ENCODE results near the gene ZNF530. TPM values are rescaled to one million over a fixed set of nuclear protein-coding genes. Genes with fewer than 3 reads are reported as not detected.

The ZNF530 gene
- 4.3 to 5.7 TPM (median 4.9 TPM) in 5 replicates for total RNA-seq (2022; extraction: Qiagen RNA extraction)

DNA sequence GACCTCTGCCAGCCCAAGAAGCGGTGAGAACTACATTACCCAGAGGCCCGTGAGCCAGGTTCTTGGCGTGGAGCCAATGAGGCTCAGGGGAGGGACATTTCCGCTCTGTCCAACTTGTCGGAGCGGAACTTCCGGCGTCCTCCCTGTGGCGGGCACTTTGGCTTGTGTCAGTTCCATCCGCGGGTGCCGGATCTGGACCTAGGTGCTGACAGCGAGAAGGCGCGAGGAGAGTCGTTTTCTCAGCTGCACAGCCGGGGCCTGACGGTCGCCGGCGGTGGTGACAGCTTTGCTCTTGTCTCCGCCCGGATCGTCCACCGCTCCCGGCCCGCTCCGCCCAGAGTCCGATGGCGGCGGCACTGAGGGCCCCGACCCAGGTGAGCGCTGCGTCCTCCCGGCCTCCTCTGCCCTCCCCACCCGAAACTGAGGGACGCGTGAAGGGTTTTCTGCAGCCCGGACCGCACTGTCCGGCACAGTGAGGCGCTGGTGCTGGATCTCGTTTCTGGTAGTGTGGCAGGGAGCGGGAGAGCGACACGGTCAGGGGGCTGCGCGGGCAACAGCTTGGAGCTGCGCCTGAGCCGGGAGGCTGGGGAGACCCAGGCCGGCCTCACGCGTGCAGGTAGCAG is at the start of gene ZNF530:
ZNF530 (plus strand) TSS at position 125 of the 623 bp plus-strand sequence. CDS start 4,461 bp downstream, outside the sequence.

DNA sequence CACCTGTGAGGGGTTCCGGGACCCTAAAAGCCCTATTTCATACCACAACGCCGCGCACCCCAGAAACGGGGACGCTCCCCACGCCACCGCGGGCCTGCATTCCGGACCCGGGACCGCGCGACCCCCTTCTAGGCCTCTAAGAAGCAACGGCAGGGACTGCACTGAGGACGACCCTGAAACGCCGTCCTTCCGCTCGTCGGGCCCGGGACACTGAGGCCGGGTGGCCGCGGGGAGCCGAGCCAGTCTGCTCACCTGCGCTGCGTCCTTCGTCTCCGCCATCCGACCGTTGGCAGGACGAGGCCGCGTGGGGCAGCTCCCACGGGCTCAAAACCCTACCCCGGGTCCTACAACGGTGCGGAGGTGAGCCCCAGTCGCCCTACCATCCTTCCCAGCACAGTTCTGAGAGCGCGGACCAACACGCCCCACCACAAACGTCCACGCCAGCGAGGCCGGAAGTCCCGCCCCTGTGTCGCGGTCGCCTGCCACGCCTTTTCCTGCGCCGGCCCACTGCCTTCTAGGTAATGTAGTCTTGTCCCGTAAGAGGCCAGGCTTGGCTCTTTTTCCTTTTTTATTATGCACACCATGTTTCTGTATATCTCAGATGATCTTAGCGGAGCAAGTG is 40.2 kb upstream of the ZNF530 start, which contains the start of gene ZNF550:
ZNF550 (minus strand) TSS at position 460 of the 622 bp plus-strand sequence; CDS start at position 279, 181 bp downstream.

DNA sequence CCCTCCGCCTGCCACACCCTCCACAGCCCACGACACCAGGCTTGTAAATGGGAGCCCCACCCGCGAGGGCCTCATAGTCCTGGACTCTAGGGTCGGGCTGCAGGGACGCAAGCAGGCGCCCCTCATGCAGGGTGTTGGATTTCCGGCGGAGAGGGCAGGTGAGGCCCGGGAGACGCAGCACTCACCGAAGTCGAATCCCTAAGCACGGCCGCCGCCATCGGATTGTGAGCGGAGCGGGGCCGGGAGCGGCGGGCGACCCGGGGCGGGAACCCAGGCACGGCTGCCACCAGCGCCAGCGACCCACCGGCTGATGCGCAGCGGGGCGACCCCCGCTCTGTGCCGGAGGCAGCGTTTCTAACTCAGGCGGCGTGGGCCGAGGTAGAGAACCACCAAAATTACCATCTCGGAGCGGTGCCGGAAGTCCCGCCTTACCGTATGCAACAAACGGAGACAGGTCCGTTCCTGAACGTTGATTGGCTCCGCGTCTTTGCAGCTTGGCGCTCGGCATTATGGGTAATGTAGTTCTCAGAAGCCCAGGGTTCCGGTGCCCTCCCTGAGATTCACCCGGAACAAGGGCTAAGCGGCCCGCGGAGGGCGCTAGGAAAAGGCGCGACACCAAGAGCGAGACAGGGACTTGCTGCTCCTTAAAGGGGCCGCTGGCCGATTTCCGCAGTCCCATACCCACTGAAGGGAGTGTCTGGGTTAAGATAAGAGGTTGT is 21.0 kb upstream of the ZNF530 start, which contains the start of gene ZNF416:
ZNF416 (minus strand) TSS at position 425 of the 719 bp plus-strand sequence; CDS start at position 218, 207 bp downstream.

DNA sequence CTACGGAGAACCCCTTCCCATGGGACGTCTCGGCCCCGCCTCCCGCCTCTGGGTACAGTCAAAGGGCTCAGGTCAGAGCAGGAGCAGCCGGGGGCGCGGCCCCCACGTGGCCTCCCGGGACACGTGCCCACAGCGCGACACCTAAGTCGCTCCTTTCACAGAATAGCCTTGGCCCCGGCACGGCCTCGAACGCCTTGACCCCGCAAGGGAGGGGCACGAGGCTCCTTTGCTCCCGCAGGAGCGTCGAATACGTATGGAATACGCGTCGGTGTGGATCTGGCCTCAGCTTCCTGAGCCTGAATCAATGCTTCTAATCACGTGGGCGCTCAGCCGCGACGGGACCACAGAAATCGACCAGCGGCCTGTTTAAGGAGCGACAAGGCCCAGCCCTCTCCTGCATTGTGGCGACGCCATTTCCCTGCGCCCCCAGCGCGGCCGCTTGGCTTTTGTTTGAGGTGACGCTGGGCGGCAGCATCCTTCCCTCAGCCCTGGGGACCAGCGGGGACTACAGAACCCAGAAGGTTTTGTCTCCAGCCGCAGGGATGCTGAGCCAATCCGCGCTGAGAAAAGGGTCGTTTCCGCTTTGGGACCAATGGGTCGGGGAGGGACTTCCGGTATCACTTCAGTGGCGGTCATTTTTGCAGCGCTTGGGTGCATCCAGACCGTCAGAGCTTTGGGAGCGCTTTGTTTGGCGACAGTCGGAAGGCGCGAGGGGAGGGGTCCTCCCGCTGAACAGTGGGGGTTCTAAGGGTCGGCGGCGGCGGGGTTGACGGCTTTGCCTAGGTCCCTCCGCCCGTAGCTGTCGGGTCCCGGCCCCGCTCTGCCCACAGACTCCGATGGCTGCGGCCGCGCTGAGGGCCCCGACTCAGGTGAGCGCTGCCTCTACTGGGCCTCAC is 15.9 kb upstream of the ZNF530 start, which contains the start of gene ZIK1:
ZIK1 (plus strand) TSS at position 625 of the 896 bp plus-strand sequence; CDS start at position 837, 212 bp downstream.

DNA sequence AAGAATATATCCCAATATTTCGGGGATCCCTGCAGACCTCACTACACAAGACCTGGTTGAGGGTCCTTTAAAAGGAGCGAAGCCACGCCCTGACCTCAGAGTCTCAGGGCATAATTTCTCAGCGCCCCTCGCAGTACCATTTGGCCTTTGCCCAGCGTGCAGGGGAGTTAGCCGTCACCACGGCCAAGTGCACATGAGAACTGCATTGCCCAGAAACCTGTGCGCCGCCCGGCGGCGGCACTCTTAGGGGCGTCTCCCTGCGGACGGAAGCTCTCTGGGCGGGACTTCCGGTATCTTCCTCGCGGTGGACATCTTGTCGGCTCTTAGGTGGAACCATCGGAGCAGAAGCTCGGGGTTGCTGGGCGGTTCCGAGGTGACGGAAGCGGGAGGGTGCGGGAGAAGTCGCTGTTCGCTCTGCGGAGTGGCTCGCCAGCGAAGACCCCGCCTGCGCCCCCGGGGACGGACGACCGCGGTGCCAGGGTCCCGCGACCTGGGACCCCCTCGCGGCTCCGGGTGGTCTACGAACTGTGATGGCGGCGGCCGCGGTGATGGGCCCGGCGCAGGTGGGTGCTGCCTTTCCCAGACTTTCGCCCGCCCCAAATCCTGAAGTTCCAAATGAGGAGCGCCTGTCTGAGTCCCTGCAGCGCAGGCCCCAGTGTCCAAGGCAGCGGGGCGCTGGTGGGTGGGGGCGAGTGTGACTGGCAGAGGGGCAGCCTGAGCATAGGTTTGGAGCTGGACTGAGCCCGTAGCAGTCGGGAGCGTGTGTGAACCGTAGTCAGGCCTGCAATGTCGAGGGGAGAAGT is 14.5 kb downstream of the ZNF530 start, which contains the start of gene ZNF134:
ZNF134 (plus strand) TSS at position 302 of the 803 bp plus-strand sequence. CDS start 5,227 bp downstream, outside the sequence.

DNA sequence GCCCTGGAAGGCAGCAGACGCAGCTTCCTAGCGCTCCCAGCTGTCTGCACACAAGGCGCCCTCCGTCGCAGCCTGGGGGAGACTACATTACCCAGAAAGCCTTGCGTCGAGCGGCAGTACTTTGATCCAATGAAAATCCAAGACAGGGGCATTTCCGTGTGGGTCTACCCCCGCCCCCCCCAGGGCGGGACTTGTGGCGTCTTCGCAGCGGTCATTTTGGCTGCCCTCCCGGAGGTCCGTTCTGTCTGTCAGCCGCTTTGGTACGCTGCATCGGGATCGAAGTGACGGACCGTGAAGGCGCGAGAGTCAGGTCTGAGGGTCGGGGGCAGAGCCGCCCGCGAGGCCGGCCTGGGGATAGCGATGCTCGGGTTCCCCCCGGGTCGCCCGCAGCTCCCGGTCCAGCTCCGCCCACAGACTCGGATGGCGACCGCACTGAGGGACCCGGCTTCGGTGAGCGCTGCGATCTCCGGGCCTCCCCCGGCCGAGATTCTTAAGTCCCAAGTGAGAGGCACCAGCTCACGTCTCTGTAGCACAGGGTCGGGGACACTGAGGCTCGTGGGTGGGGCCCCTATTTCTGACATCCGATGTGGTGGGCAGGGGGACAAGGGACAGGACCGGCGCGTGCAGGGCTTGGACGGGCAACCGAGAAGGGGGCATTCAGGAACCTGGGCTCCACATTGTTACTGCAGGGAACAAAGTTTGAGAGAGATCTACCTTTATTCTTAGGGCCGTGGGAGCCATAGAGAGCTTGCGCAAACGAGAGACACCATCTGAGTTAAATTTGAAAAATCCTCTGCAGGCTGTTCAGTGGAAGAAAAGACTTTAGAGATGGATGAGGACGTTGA is 33.5 kb downstream of the ZNF530 start, which contains the start of gene ZNF211:
ZNF211 (plus strand) TSS at position 182 of the 845 bp plus-strand sequence; CDS start at position 361, 179 bp downstream.

Other genes with a start within 250 kb of the ZNF530 start
- gene ZNF304, start 248.6 kb upstream of the ZNF530 start, total RNA-seq (2022; extraction: Qiagen RNA extraction): 1.9 to 2.4 TPM (median 2.1 TPM) in 5 replicates
- 14.9 to 16.4 TPM (median 15.4 TPM) in 5 replicates for gene TRAPPC2B, start 236.3 kb upstream of the ZNF530 start, total RNA-seq (2022; extraction: Qiagen RNA extraction)
- 1.1 to 1.9 TPM (median 1.6 TPM) in 5 replicates for gene ZNF547, start 236.3 kb upstream of the ZNF530 start, total RNA-seq (2022; extraction: Qiagen RNA extraction)
- 3.5 to 4.4 TPM (median 4.1 TPM) in 5 replicates for gene ZNF548, start 210.0 kb upstream of the ZNF530 start, total RNA-seq (2022; extraction: Qiagen RNA extraction)
- gene ZNF17, start 188.7 kb upstream of the ZNF530 start, total RNA-seq (2022; extraction: Qiagen RNA extraction): 3.9 to 6.7 TPM (median 5.0 TPM) in 5 replicates
- 13.7 to 16.8 TPM (median 16.0 TPM) in 5 replicates for gene ZNF749, start 164.6 kb upstream of the ZNF530 start, total RNA-seq (2022; extraction: Qiagen RNA extraction)
- 0.05 to 0.07 TPM (median 0.07 TPM) in 4 of 5 replicates, not detected in the other for gene VN1R1, start 142.7 kb upstream of the ZNF530 start, total RNA-seq (2022; extraction: Qiagen RNA extraction)
- gene ZNF772, start 122.3 kb upstream of the ZNF530 start, total RNA-seq (2022; extraction: Qiagen RNA extraction): 0.90 to 1.7 TPM (median 1.4 TPM) in 5 replicates
- gene ZNF419, start 112.1 kb upstream of the ZNF530 start, total RNA-seq (2022; extraction: Qiagen RNA extraction): 5.6 to 8.0 TPM (median 6.6 TPM) in 5 replicates
- gene ZNF773, start 99.9 kb upstream of the ZNF530 start, total RNA-seq (2022; extraction: Qiagen RNA extraction): 3.9 to 6.3 TPM (median 4.6 TPM) in 5 replicates
- gene ZNF549, start 72.5 kb upstream of the ZNF530 start, total RNA-seq (2022; extraction: Qiagen RNA extraction): 1.5 to 1.9 TPM (median 1.7 TPM) in 5 replicates
- gene ZNF550, start 40.0 kb upstream of the ZNF530 start, total RNA-seq (2022; extraction: Qiagen RNA extraction): 2.8 to 4.1 TPM (median 3.8 TPM) in 5 replicates
- gene ZNF416, start 21.0 kb upstream of the ZNF530 start, total RNA-seq (2022; extraction: Qiagen RNA extraction): 3.5 to 4.3 TPM (median 4.3 TPM) in 5 replicates
- gene ZIK1, start 15.7 kb upstream of the ZNF530 start, total RNA-seq (2022; extraction: Qiagen RNA extraction): not detected in 5 replicates
- gene ZNF134, start 14.4 kb downstream of the ZNF530 start, total RNA-seq (2022; extraction: Qiagen RNA extraction): 6.9 to 10.2 TPM (median 8.7 TPM) in 5 replicates
- 5.4 to 6.8 TPM (median 5.9 TPM) in 5 replicates for gene ZNF211, start 33.3 kb downstream of the ZNF530 start, total RNA-seq (2022; extraction: Qiagen RNA extraction)
- not detected in 5 replicates for gene ZSCAN4, start 69.0 kb downstream of the ZNF530 start, total RNA-seq (2022; extraction: Qiagen RNA extraction)
- gene ZNF551, start 82.1 kb downstream of the ZNF530 start, total RNA-seq (2022; extraction: Qiagen RNA extraction): 4.6 to 5.8 TPM (median 5.1 TPM) in 5 replicates
- gene ZNF154, start 109.3 kb downstream of the ZNF530 start, total RNA-seq (2022; extraction: Qiagen RNA extraction): not detected in 5 replicates
- gene ZNF671, start 127.7 kb downstream of the ZNF530 start, total RNA-seq (2022; extraction: Qiagen RNA extraction): 0.89 to 1.0 TPM (median 0.92 TPM) in 5 replicates
- 4.6 to 6.6 TPM (median 5.4 TPM) in 5 replicates for gene ZNF776, start 146.9 kb downstream of the ZNF530 start, total RNA-seq (2022; extraction: Qiagen RNA extraction)
- gene ZNF586, start 169.8 kb downstream of the ZNF530 start, total RNA-seq (2022; extraction: Qiagen RNA extraction): 5.9 to 7.1 TPM (median 6.3 TPM) in 5 replicates
- 4.6 to 5.5 TPM (median 5.2 TPM) in 5 replicates for gene ZNF552, start 215.0 kb downstream of the ZNF530 start, total RNA-seq (2022; extraction: Qiagen RNA extraction)
- gene ZNF587B, start 230.4 kb downstream of the ZNF530 start, total RNA-seq (2022; extraction: Qiagen RNA extraction): 6.8 to 8.7 TPM (median 7.9 TPM) in 5 replicates
- gene ZNF587, start 250.0 kb downstream of the ZNF530 start, total RNA-seq (2022; extraction: Qiagen RNA extraction): 6.1 to 7.8 TPM (median 6.4 TPM) in 5 replicates

Measured in A549 treated with CORT108297 at 1 μM for 4 hours (cell line).